HepG2 (cell line): ENCODE data around the gene STOM. TPM values are rescaled to one million over a fixed set of nuclear protein-coding genes. Genes with fewer than 3 reads are reported as not detected.

Source experiments
- ATAC-seq: fragments of 200-7000 bp; cut with Tn5 transposase; 3 replicates; pipeline ENCODE4 v1.9.1; 2020; ENCODE audit warnings: mild to moderate bottlenecking, moderate library complexity
- BruUV-seq: library from RNA; stranded (reverse); fragments of 400-500 nt; replicated peaks from 2 replicates; lab custom pipeline; 2021; lab: Mats Ljungman, UMichigan
- CTCF ChIA-PET: fragments of 300-600 bp; formaldehyde crosslinking; extraction: SDS; loops from one replicate; lab custom pipeline; 2021; ENCODE audit warnings: low total read pairs, inconsistent platforms, low intra/inter-chr PET ratio; lab: Yijun Ruan, JAX
- POLR2A ChIA-PET: fragments of 350-600 bp; sonication (Branson Sonifier 250); formaldehyde crosslinking; loops from one replicate; lab custom pipeline; 2020; ENCODE audit warnings: antibody characterized with exemption, inconsistent platforms; lab: Yijun Ruan, JAX
- DNase-seq: peaks from one replicate; pipeline ENCODE4 v3.0.0-alpha.2; 2015; ENCODE audit warnings: low spot score
- FAIRE-seq: peaks from 3 replicates; lab custom pipeline; 2011; peaks lifted over from hg19 to GRCh38; lab: Jason Lieb, UNC
- H2AFZ ChIP-seq: one replicate; pipeline ENCODE4 v1.6.1; 2011; ENCODE audit warnings: low read length, inconsistent platforms
- H3K27ac ChIP-seq: fragments of 300-600 bp; 3 replicates; pipeline ENCODE4 v1.8.0; 2011; ENCODE audit warnings: mixed run types, mild to moderate bottlenecking, mixed read lengths, low read length, inconsistent platforms; ENCODE audit not compliant: insufficient read depth; ENCODE audit errors: extremely low read length
- H3K27me3 ChIP-seq, 2 experiments: fragments of 200-600 bp in 1 of 2; 2 replicates in 1 of 2; 3 replicates in 1 of 2; pipeline versions ENCODE4 v1.6.0 to v1.8.0; 2011; ENCODE audit warnings: low read length in 2 of 2, mild to moderate bottlenecking in 2 of 2, moderate library complexity in 2 of 2, inconsistent platforms in 1 of 2; ENCODE audit not compliant: insufficient read depth in 2 of 2, control insufficient read depth in 1 of 2
- H3K36me3 ChIP-seq, 2 experiments: fragments of 200-600 bp in 1 of 2; replicated peaks in 1 of 2; 2 replicates in 1 of 2; 3 replicates in 1 of 2; pipeline versions ENCODE4 v1.5.1 to v1.8.0; 2011; ENCODE audit warnings: low read length in 2 of 2, inconsistent platforms in 1 of 2; ENCODE audit not compliant: insufficient read depth in 2 of 2, control insufficient read depth in 1 of 2
- H3K4me1 ChIP-seq: 2 replicates; pipeline ENCODE4 v1.5.1; 2012; ENCODE audit warnings: low read length, inconsistent platforms; ENCODE audit not compliant: insufficient read depth
- H3K4me2 ChIP-seq: 2 replicates; pipeline ENCODE4 v1.6.0; 2011; ENCODE audit warnings: low read depth, low read length, inconsistent platforms
- H3K4me3 ChIP-seq, 3 experiments: fragments of 200-600 bp in 1 of 3; sonication (generic), shearing (Covaris generic) in 1 of 3; replicated peaks in 1 of 3; 2 replicates each; pipeline ENCODE4 v1.5.1; 2011 to 2016; ENCODE audit warnings: low read length in 3 of 3, inconsistent platforms in 2 of 3, low read depth in 2 of 3, mild to moderate bottlenecking in 2 of 3, control low read depth in 1 of 3, mixed read lengths in 1 of 3; ENCODE audit not compliant: insufficient read depth in 1 of 3
- H3K79me2 ChIP-seq: one replicate; pipeline ENCODE4 v1.6.1; 2011; ENCODE audit warnings: low read length, inconsistent platforms; ENCODE audit not compliant: insufficient read depth
- H3K9ac ChIP-seq: 2 replicates; pipeline ENCODE4 v1.6.0; 2011; ENCODE audit warnings: mild to moderate bottlenecking, low read depth, low read length, inconsistent platforms; ENCODE audit not compliant: insufficient read depth
- H3K9me3 ChIP-seq: 2 replicates; pipeline ENCODE4 v1.5.1; 2012; ENCODE audit warnings: mild to moderate bottlenecking, low read length
- H4K20me1 ChIP-seq: 2 replicates; pipeline ENCODE4 v1.6.0; 2011; ENCODE audit warnings: inconsistent platforms, mild to moderate bottlenecking, low read length, moderate library complexity; ENCODE audit not compliant: insufficient read depth
- FOXO1 ChIP-seq: sonication (generic); formaldehyde crosslinking; IDR thresholded peaks from 2 replicates; pipeline ENCODE4 v1.4.0; 2020; ENCODE audit warnings: missing genetic modification reagents
- MBD4 ChIP-seq: IDR thresholded peaks from 2 replicates; pipeline ENCODE4 v1.6.1; 2012; ENCODE audit warnings: low read length, inconsistent platforms, borderline replicate concordance
- RBM22 ChIP-seq: fragments of 200-400 bp; formaldehyde crosslinking; optimal IDR thresholded peaks from 2 replicates; pipeline ENCODE3; 2017; ENCODE audit warnings: mild to moderate bottlenecking, low read length, moderate library complexity
- RERE ChIP-seq: IDR thresholded peaks from 2 replicates; pipeline ENCODE4 v1.6.1; 2016; ENCODE audit warnings: low read depth, missing genetic modification reagents, missing compliant biosample characterization
- SKIL ChIP-seq: sonication (generic); formaldehyde crosslinking; IDR thresholded peaks from 2 replicates; pipeline ENCODE4 v1.8.0; 2022; ENCODE audit warnings: missing genetic modification reagents, mild to moderate bottlenecking, moderate library complexity, borderline replicate concordance
- ZNF296 ChIP-seq: sonication (generic); formaldehyde crosslinking; conservative IDR thresholded peaks from 2 replicates; pipeline ENCODE4 v1.5.0; 2020; ENCODE audit warnings: mild to moderate bottlenecking, missing genetic modification reagents
- ZNF75D ChIP-seq: sonication (generic); formaldehyde crosslinking; IDR thresholded peaks from 2 replicates; pipeline ENCODE4 v1.8.1; 2023; ENCODE audit warnings: missing genetic modification reagents, mild to moderate bottlenecking, borderline replicate concordance
- WGBS: methylation state at CpG from one replicate; pipeline ENCODE4 v1.1.6; 2017; ENCODE audit warnings: low lambda C conversion rate; 5-methylcytosine and 5-hydroxymethylcytosine counted together
- in situ Hi-C: cut with HindIII; loops from 2 replicates; pipeline ENCODE4 v1.10.0; 2017; ENCODE audit warnings: low pct_unique_long_range_greater_than_20kb; ENCODE audit not compliant: extremely low pct_ligation_motif_present
- intact Hi-C: fragments of 100-400 bp; cut with micrococcal nuclease; formaldehyde crosslinking; loops from one replicate; pipeline ENCODE4 v1.10.0; 2022; ENCODE audit not compliant: unreplicated experiment
- polyA plus RNA-seq, 8 experiments: library from polyadenylated mRNA; depleted of rRNA in 3 of 8; stranded (reverse) in 7 of 8; unstranded in 1 of 8; fragments of >200 nt; fragmentation: Illumina TruSeq in 4 of 8; extraction: Trizol in 4 of 8; gene quantifications; 2 replicates each; pipeline versions ENCODE4 v1.2.1 to v1.2.3, GENCODE V29; 2011 to 2016; ENCODE audit warnings: low read depth in 4 of 8, missing spikeins in 1 of 8, mixed read lengths in 1 of 8; ENCODE audit not compliant: insufficient read depth in 1 of 8
- total RNA-seq, 5 experiments: library from RNA; depleted of rRNA; stranded (reverse); fragments of >200 nt; fragmentation: Illumina TruSeq; extraction: Trizol; gene quantifications; 2 replicates each; pipeline ENCODE4 v1.2.3, GENCODE V29; 2016; ENCODE audit warnings: low read depth in 1 of 5
- TF ChIP-seq, protein P1 (sequence below): IDR thresholded peaks from 2 replicates; pipeline ENCODE4 v1.6.1; 2016; ENCODE audit warnings: low read depth, borderline replicate concordance

Gene STOM
- total and polyA plus RNA-seq, 2 of the 13 experiments (the other 11 are each of a cell fraction or from before 2014, with no cell fraction given): 43.6 to 165 TPM

DNA sequence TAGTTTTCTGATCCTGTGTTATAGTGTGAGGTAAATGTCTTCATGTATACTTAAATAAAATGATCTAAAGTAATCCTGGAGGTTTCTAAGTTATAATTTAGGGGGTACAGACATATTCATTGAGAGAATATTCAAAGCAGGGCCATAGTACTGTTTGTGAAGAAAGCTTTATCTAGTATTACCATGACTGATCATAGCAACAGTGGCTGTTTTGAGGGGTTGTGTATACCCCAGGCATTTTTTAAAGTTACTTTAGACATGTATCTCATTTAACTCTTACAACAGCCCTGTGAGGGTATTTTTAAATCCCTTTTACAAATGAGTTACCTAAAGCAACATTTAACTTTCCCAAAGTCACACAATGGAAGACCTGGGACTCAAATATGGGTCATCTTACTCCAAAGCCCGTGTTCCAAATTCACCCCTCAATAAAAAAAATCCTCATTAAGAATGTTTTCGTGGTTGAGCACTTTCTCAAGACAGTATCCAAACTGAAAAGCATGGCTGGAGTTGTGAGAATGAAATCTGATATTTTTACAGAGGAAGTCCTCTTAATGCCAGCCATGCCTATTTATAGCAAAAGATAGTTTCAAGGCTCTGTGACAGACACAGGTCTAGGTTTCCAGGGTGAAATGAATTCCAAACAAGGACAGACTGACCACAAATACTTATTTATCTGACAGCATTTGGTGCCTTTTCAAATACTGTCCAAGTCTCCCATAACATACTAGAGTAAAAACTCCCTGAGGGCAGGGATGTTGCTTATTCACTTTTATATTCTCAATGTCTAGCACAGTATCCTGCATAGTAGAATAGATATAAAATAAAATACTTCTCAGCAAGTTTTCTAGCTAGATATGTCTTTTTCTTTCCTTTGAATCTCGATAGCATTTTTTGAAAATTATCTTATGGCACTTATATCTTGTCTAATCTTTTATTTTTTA lies 10.4 kb downstream of the STOM start:
- Histone ChIP-seq H3K4me1 (peaks cover 23% of the 10 kb centered on the region), H3K36me3 (peaks cover 1 to 8% of the 10 kb centered on the region in 2 experiments; a peak in 2 of 5 replicates), H3K79me2 (peaks cover 32% of the 10 kb centered on the region), H3K9ac (no peak overlapping the region), H2AFZ (no peak overlapping the region), H3K4me2 (no peak overlapping the region), H3K9me3 (no peaks in the 10 kb centered on the region)
- ChIA-PET CTCF (interaction anchor here (1.1 kb wide), 1 partner anchor 40 kb away, joined by 3 read pairs; no protein-coding TSS in a partner anchor), POLR2A (interaction anchor here (1.2 kb wide), 1 partner anchor 15 kb away, joined by 3 read pairs; no protein-coding TSS in a partner anchor)
- DNase-seq: no peak
- FAIRE-seq: no peak
- ATAC-seq: no peak
- intact Hi-C loops: no loop called here
- TF ChIP-seq RBM22 (no peak), ZNF75D (no peak)
- TF ChIP-seq, all 625 proteins: peak for 0
- Histone ChIP-seq H3K27ac (no peak overlapping the region), H3K4me3 (no peak overlapping the region), H4K20me1 (no peaks in the 10 kb centered on the region; the same call in 1 of the 2 replicates), H3K27me3 (no peaks in the 10 kb centered on the region)
- in situ Hi-C loops: no loop called here
- WGBS: 89% methylated on average over 3 of the region's 3 CpGs
- no TSS peak for BruUV-seq

- in situ Hi-C loops (no loop called here), intact Hi-C loops (no loop called here)
- H3K4me2 ChIP-seq: no peak overlapping the region
- CTCF ChIA-PET: no interaction called here
- ATAC-seq: no peak
- H3K27ac ChIP-seq: no peak overlapping the region
- peaks cover 14% of the 10 kb centered on the region for H3K4me1 ChIP-seq
- H3K9me3 ChIP-seq: no peaks in the 10 kb centered on the region
- no peaks in the 10 kb centered on the region for H3K27me3 ChIP-seq
- BruUV-seq: no TSS peak
- 95% methylated on average over 3 of the region's 3 CpGs for WGBS
- H3K9ac ChIP-seq: no peak overlapping the region
- H2AFZ ChIP-seq: no peak overlapping the region
- H3K36me3 ChIP-seq: peaks cover 1 to 8% of the 10 kb centered on the region in 2 experiments; a peak in 4 of 5 replicates
- no peak for FAIRE-seq
- POLR2A ChIA-PET: interaction anchor here (1.2 kb wide), 1 partner anchor 14 kb away, joined by 3 read pairs; no protein-coding TSS in a partner anchor
- DNase-seq: no peak
- no peak overlapping the region for H3K4me3 ChIP-seq
- H3K79me2 ChIP-seq: peaks cover 27% of the 10 kb centered on the region
- no peaks in the 10 kb centered on the region; the same call in 1 of the 2 replicates for H4K20me1 ChIP-seq
- TF ChIP-seq RERE (no peak), SKIL (CRISPR knock-in tag) (no peak), ZNF296 (CRISPR knock-in tag) (no peak), FOXO1 (CRISPR knock-in tag) (no peak), MBD4 (no peak)
- TF ChIP-seq, protein P1, sequence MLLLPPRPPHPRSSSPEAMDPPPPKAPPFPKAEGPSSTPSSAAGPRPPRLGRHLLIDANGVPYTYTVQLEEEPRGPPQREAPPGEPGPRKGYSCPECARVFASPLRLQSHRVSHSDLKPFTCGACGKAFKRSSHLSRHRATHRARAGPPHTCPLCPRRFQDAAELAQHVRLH (CRISPR knock-in tag): no peak
These were observed 11.3 kb downstream of the STOM start for GRCh38 chr9:121358751-121359150.
